Dermis blood vessel endothelial cell (primary cell): Measurements from ENCODE around the gene MCRIP2. TPM values are rescaled to one million over a fixed set of nuclear protein-coding genes. Genes with fewer than 3 reads are reported as not detected.

Experiments
- DNase-seq: peaks from one replicate; pipeline ENCODE4 v3.0.0; 2010
- total RNA-seq: library from RNA; depleted of rRNA; stranded (reverse); fragments of >200 nt; gene quantifications from 2 replicates; pipeline ENCODE4 v1.2.3, GENCODE V29; 2014

MCRIP2 gene
- total RNA-seq, 1 donor from 2014 or later: 12.6 TPM

GRCh38 chr16:633336-634050, 8.1 kb upstream of the MCRIP2 start:
- DNase-seq: no peak

GRCh38 chr16:634051-634670, 7.5 kb upstream of the MCRIP2 start:
- DNase-seq: no peak

- no peak for DNase-seq
Observed at GRCh38 chr16:634996-635395, 6.6 kb upstream of the MCRIP2 start.

DNA sequence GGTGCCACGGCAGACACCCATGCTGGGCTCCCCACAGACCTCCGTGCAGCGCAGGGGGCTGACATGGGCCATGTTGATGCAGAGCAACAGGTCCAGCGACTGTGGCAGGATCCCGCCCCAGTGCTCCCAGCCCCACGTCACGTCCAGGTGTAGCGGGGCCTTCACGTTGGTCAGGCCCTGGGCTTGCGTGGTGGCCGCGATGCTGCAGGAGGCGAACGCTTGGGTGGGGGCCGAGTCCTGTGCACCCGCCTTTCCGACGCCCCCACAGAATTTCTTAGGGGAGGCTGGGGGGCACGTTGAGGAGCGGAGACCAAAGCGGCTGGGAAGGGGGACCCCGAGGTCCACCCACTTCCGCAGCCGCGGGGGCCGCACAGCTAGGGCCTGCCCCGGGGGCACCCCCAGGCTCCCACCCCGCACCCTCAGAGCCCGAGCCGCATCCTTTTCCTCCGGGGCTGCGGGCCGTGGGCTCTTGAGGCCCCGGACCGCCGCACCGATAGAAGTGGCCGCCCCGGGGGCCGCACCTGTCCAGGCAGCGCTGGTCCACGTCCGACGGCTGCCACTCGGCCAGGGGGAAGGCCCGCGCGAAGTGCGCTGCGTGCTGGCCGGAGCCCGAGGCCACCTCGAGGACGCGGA, 5.9 kb upstream of the MCRIP2 start:
- peak; percentile 23 for DNase-seq

DNA sequence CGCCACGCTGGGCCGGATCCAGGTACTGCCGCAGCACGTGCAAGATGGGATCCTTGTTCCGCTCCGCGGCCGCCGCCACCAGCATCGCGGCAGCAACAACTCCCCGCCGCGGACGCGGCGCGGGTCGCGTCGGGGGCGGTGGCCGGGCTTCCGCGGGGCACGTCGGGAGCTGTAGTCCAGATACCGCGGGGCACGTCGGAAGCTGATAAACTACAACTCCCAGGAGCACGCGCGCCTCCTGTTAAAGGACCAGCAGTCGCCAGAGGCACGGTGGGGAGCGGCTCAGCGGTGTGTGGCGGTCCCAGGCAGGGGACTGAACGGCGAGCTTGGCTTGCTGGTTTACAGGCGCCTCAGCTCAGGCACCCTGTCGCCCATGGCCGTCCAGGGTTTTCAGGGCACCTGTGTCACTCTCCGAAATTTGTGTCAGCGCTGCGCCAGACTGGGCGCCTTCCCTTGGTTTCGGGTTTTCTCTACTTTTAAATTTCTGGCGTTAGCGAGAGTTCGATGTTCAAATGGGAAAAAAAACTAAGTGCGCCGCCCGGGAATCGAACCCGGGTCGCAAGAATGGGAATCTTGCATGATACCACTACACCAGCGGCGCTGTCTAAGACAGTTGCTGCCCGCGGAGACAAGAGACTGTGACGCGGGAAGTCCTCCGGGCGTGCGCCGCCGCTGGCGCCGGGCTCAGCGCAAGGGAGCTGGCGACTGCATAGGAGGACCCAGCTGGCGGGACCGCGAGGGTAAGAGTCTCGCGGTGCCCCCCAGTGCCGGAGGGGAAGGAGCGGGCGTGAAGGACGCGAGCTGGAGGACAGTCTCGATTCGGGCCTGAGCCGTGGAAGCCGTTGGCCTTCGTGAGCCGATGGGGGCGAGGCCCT, 5.2 kb upstream of the MCRIP2 start, which contains the start of gene METTL26:
Gene METTL26 (minus strand): TSS at position 100 of the 875 bp plus-strand sequence. CDS start 15 bp downstream, at position 85.
- DNase-seq: peak; percentile 96

GRCh38 chr16:637081-638018, 4.3 kb upstream of the MCRIP2 start:
- peak; percentile 92 for DNase-seq

- DNase-seq: no peak
Observed at GRCh38 chr16:638034-638543, 3.5 kb upstream of the MCRIP2 start.

DNA sequence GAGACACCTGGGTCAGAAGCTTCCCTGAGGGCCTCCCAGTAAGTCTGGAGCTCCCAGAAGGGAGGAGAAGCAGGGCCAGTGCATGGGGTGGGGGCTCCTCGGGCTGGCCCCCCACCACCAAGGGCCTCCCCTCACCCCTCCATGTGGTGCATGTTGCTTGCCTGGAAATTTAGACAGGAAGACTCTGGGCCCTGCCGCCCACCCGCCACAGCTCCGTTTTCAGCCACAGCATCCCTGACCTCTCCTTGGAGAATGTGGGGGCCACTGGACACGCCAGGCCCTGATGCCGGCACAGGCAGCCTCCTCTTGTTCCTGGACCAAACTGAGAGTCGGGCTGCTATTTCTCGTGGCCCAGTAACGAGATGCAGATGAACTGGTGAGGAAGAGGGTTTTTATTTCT, 2.8 kb upstream of the MCRIP2 start:
- DNase-seq: no peak

DNA sequence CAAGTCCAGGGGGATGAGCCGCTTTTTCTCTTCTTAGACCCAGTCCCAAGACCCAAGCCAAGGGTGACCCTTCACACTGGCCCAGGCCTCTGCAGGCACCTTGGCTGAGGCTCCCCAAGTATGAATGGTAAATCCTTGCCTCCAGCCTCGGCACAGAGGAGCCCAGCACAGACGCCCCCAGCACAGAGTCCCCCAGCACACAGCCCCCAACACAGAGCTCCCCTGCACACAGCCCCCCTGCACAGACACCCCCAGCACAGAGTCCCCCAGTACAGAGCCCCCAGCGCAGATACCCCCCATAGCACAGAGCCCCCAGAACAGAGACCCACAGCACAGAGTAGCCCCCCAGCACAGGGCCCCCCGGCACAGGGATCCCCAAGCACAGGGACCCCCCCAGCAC, 1.0 kb upstream of the MCRIP2 start:
- DNase-seq: no peak

DNA sequence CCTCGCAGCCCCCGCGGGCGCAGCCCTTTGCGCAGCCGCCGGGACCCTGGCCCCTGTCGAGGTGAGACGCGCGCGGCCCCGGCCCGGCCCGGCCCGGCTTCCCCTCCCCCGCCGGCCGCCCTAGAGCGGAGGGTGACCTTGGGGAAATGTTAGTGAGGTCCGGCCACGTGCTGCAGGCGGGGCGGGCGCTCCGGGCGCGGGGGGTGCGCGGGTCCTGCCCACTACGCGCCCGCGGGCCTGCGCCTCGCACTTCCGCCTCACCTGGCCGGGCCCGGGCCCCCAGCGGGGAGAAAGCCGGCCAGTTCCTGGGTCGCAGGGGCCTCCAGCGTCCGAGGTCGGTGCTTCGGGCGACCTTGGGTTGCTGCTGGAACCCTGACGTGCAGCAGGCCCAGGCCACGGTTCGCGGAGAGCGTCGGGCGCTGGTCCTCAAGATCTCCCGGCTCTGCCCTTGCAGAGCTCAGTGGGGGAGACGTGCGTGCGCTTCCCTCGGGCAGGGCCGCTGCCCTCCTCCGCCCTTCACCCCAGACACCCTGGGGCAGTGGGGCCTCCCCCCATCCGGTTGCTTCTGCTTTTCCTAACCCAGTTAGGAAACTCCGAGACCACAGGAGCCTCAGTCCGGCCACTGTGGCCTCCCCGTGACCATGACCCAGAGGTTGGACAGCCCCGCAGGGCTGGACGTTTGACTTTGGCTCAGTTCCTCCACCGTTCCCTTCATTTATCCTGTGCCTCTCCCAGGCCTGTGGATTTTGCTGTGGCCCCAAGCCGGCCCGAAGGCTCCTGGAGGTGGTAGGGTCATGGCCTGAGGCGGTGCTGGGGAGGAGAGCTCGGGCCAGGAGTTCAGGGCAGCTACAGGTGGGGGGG, 791 bp downstream of the MCRIP2 start:
- DNase-seq: peak; percentile 26

DNA sequence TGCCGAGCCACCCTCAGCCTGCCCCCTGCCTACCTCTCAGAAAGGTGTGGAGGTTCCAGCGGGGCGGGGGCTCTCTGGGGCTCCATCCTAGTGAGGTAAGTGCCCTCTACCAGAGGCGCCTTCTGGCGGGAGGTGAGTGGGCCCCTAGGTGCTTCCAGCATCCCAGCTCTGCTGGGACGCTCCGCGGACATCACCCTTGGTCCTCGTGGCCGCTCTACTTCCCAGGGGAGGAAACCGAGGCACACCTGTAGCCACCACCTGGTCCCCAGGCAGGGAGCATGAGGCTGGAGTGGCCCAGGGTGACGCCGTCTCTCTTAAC, 1.4 kb downstream of the MCRIP2 start:
- no peak for DNase-seq

- no peak for DNase-seq
Observed at GRCh38 chr16:644556-644955, 2.9 kb downstream of the MCRIP2 start.

- no peak for DNase-seq
Observed at GRCh38 chr16:645852-646678, 4.4 kb downstream of the MCRIP2 start.

GRCh38 chr16:646679-647172, 5.1 kb downstream of the MCRIP2 start:
- no peak for DNase-seq

GRCh38 chr16:647173-647902, 5.7 kb downstream of the MCRIP2 start:
- no peak for DNase-seq

DNA sequence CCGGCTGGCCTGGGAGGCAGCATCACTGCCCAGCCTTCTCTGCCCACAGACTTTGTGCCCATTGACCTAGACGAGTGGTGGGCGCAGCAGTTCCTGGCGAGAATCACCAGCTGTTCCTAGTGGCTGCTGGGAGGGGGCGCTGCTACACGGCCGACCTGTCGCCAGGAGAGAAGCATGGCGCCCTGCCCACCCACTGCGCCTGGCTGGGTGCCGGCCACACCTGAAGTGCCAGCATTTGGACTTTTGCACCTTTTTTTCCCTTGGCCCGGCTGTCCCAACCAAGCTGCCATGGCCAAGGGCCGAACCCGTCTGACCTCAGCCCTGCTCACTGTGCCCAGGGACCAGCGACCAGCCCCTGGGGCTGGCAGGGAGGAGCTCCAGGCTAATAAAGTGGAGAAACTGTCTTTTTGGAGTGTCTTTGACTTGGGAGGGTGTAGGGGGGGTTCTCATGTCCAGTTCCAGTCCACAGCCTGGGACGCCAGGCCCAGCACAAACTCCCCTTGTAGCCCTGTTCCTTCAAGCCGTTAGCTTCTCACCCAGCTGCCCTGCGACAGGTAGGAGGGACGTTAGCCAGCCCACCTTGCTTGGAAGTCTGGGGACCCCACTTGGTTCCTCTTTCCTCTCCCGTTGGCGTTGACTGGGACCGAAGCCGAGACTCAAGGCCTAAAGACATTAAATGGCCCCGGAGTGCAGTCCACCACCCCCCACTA, 6.6 kb downstream of the MCRIP2 start:
- peak; percentile 49 for DNase-seq

DNA sequence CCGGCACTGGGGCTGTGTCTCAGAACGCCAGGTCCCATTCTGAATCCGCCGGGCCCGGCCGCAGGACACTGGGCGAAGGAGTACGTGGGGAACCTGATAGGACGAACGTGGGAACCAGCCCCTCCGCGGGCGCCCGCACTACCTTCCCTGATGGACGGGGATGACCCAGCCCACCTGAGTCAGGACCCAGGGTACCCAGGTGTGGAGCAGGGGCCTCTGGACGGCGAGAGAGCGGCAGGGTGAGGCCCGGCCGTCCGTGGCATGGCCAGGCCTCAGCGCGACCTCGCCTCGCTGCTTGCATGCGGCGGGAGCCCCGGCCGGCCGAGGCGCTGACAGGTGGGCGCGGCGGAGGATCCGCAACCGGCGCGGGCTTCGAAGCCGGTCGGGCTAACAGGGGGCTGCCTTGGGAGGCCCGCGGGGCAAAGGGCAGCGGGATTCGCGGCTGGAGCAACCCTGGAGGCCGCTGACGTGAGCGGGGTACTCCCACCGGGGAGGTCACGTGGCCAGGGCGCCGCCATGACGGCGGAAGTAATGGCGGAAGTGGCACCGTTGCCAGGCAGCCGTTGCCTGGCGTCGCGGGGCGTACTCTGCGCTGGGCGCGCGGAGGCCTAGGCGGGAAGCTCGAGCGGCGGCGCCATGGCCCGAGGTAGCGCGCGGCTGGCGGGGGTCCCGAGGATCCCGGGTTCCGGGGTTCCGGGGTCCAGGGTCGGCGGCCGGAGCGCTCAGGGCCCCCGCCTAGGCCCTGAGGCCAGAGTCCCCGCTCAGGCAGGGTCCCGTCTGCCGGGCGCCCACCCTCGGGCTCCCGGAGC, 7.4 kb downstream of the MCRIP2 start, which contains the start of gene WDR90:
Gene WDR90 (plus strand): TSS at position 585 of the 809 bp plus-strand sequence. CDS start 52 bp downstream, at position 637.
- peak; percentile 93 for DNase-seq
